ENCODE data around the gene ACSF3.

ACSF3 gene

DNA sequence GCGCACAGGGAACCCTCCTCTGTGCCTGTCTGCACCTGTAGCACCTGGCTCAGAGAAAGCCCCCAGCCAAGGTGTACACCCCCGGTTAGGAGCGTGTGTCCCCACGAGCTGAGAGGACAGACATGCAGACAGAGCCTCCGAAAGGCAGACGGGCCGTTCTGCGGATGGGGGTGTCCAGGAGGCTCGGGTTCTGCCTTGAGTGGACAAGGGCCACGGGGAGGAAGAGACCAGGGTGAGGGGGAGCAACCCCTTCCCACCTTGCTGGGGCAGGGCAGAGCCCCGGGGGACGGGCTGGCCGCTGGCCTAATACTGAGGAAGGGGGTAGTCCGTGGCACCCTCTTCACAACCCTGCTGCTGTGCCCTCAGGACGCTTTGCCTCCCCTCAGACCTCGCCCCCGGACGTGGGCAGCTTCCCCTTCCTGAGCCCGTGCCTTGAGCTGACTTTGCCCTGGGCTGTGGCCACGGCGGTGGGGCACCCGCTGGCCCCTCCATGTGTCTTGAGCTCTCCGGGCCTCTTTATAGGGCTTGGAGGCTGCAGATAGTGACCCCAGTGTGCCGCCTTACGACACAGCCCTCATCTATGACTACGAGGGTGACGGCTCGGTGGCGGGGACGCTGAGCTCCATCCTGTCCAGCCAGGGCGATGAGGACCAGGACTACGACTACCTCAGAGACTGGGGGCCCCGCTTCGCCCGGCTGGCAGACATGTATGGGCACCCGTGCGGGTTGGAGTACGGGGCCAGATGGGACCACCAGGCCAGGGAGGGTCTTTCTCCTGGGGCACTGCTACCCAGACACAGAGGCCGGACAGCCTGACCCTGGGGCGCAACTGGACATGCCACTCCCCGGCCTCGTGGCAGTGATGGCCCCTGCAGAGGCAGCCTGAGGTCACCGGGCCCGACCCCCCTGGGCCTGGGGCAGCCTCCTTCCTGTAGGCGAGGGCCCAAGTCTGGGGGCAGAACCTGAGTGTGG is 101.0 kb downstream of the ACSF3 start:
- DNase-seq = no peak

DNA sequence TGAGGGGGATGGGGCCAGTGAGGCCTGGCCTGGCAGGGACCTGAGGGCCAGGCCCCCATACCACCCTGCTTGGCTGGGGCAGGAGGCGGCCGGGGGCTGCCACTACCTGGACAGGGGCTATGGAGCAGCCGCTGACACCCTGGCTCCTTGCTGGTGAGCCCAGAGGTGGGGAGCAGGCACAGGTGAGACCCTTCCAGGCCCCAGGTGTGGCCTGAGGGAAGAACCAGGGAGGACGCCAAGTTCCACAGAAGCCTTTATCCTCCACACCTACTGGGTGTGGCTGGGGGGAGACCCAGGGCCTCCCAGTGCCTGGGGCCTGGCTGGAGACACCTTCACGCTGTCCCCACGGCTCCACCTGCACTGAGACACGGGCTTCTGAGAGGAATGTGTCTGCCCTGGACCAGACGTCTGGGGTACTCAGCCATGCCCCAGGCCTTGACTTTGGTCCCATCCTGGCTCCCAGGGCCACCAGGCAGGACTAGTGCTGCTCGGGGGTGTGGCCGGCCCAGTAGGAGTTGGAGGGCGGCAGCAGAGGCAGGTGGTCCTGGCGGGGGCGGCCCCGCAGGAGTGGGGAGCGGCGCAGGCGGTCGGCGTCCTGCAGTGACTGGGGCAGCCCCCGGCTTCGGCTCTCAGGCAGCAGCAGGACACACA is 102.0 kb downstream of the ACSF3 start:
- no peak for DNase-seq

DNA sequence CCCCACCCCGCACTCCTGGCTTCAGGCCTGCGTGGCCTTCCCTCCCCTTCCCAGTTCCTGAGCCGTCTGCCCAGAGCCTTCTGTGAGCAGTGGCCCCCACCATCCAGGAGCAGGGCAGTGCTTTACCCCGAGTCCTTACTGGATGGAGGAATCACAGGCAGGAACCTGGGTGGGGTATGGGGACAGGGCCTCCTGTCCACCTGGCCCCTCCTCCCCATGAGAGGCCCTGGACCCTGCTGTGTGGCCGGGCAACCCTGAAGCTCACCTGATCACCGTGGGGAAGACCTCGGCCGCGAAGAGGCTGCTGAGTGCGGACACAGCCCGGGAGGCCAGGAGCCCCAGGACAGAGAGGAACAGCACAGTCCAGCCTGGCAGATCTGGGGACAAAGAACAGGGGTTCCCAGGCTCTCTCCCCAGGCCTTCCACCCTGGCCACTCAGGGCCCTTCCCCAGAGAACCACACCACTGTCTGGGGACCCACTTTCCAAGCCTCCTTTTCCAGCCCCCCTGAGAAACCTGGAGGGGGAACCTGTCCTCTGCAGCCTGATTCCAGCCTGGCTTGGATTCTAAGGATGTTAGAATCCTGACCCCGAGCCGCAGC is 103.5 kb downstream of the ACSF3 start:
- DNase-seq = no peak

DNA sequence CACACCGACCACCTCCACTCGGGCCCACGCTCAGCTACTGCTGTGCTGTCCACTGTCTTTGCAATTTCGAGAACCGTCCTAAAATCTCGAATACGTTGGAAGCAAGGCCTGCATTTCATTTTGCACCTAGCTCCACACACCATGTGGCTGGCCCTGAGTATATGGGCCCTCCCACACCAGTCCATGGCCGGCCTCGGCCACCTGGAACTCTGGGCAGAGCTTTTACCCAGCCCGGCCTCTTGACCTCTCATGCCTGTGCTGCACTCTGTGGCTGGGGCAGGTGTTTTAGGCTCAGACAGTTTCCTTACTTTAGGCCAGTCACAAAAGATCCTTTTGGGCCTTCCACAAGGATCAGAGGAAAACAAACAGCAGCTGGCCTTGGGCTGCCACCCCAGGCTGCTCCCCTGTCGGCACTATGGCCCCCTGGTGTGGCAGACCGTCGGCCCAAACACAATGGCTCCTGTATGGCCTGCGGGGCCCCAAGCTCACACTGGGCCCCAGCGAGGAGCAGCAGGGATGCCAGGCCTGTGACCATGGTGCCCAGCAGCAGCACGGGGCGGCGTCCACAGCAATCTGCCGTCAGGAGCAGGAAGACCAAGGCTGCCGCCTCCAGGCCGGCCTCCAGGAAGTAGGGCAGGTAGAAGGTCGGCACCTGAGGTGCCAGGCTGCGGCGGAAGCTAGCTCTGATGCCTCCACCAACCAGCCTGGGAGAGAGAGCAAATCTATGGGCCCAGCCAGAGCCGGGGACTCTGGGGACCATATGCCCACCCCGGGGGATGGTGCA is 104.2 kb downstream of the ACSF3 start:
- no peak for DNase-seq

DNA sequence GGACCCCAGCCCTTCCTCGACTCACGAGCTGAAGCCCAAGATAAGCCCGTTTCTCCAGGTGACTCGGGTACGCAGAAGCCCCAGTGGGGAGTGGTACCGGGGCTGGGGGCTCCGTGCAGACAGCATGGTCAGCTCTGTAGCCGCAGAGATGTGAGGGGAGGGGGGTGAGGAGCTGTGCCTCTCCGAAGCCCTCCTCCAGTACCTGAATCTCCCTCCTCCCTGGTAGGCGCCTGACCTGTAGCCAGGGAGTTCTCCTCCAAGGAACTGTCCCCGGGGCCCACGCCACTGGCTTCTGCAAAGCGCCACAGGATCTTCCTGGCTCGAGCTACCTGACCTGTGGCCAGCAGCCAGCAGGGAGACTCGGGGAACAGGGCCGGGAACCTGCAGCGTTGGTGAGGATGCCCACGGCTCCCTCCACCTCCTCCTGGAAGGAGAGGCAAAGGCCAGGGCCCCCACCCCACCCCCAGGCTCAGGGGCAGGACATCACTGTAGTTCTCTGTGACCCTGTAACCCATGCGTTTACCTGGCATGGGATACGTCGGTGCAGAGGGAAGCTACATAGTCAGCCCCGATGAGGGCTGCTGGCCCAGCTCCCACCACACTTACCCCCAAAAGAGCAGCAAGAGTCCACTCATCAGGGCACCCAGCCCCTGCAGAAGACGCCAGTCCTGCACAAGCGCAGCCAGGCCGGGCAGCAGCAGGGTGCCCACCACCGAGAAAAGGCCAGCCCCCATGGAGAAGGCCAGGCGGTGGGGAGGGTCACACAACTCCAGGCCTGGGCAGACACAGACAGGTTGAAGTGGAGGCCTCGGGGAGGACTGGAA is 105.0 kb downstream of the ACSF3 start:
- DNase-seq = no peak

DNA sequence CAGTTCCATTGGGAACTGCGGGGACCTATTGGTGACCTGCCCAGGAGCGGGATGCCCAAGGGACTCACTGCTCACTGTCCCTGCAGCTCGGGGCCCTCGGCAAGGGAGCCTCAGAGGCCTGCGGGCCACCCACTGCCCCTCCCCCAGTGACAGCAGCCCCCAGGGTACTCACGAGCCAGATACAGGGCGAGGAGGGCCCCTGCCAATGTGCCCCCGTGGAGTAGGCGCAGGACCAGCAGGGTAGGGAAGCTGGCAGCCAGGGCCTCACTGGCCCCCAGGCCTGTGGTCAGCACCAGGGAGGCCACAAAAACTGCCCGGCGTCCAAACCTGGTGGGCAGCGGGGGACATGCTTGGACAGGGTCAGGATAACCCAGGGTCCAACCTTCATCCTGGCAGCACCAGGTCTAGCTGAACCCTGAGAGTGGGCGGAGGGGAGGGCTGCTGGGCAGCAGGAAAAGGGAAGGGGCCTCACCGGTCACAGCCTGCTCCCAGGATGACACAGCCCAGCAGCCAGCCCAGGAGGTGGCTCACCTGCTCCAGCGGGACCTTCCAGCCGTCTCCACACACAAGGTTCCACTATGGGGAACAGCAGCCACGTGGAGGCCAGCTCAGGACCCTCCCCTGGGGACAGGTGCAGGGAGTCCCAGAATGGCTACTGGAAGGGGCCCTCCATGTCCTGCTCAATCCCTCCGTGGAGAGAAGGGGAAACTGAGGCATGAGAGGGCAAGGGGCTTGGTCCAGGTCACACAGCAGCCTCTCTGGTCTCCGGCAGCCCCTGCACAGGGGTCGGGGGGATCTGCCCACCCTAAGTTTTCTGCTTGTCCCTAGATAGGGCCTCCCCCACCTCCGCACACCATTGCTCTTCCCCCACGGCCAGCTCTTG is 105.8 kb downstream of the ACSF3 start:
- no peak for DNase-seq

DNA sequence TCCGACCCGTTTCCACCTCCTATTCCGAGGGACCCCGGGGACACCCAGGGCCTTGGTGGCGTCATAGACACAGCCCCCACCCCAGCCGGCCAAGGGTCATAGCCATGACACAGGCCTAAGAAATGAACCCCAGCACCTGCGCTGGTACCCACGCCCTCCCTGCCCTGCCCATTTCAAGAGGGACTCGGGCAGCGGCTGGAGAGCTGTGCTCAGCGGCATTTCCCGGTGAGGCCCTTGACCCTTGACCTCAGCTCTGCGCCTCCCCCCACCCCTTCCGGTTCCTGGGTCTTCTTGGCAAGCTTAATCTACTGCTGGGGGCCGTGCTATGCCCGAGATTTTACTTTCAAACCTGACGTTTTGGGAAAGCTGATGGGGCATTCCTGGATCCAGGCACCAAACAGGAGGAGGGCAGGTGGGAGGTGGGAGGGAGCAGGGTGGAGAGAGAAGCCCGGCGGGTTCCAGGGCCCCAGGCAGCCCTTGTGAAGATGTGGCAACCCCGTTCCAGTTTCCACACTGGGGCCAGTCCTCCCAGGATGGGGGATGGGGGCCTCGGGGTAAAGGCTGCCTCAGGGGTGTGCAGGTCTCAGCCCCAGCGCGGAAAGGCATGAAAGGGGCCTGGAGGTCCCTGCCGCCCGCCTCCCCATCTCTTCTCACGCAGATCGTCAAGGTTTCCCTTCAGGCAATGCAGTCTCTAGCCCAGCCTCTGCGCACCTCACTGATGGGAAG is 106.6 kb downstream of the ACSF3 start, which contains the start of gene SLC22A31:
SLC22A31 (minus strand) TSS at position 414 of the 726 bp plus-strand sequence; CDS start at position 378, 36 bp downstream.
- DNase-seq = no peak

DNA sequence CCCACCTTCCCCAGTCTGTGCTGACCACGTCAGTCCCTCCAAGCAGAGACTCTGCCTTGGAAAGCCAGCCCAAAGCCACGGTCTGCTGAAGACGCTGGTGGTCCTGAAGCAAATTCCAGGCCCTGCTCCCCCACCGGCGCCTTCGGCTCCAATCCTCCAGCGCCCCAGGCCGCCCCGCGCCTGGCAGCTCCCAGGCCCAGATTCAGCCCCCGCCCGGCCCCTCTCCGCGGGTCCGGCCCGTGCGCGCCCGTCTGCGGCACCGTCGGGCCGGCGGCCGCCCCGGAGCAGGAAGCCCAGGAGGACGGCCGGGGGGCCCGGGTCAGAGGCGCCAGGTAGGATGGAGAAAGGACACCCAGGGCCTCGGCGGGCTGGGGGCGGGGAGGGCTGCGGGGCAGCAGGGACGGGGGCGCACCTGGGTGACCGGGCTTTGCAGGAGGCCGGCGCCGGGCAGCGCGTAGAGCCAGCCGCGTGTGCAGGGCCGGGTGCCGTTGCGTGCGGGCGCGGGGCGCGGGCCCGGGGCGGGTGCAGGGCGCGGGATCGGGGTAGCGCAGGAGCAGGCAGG is 107.3 kb downstream of the ACSF3 start:
- DNase-seq = no peak

DNA sequence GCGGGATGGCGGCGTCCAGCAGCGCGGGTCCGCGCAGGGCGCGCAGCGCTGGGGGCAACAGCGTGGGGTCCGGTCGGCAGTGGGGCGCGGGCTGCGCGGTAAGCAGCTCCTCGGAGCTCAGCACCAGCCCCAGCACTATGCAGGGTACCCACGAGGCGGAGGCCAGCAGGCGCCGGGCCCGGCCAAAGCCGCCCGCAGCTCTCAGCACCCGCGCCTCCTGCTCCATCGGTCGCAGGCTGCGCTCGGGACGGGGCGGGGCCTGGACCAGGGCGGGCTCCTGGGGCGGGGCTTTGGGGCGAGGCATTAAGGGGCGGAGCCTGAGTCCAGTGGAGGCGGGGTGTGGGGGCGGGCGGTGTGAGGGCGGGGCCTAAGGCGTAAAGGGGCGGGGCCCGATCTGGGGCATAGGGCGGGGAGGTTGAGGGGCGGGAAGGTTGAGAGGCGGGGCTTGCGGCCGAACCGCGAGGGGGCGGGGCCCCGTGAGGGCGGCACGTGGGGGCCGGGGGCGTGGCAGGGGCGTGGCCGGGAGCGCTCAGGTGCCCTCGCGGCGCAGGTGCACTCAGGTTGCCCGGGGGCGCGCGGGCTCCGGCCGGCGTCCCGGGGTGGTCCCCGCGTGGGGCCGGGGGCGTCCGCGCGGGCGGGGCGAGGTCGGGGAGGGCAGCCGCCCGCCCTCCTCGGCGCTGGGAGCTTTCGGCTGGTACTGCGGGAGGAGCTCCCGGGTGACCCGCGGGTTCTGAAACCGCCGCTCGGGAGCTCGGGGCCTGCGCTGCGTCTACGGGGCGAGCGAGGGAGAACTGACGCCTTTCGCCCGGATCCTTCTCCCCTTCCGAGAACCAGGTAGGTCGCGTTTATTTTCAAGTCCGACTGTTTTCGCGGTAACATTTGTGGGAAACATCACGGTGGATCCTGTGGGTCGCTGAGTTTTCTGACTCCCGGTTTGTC is 108.1 kb downstream of the ACSF3 start:
- peak; percentile 38 to 81 for DNase-seq

DNA sequence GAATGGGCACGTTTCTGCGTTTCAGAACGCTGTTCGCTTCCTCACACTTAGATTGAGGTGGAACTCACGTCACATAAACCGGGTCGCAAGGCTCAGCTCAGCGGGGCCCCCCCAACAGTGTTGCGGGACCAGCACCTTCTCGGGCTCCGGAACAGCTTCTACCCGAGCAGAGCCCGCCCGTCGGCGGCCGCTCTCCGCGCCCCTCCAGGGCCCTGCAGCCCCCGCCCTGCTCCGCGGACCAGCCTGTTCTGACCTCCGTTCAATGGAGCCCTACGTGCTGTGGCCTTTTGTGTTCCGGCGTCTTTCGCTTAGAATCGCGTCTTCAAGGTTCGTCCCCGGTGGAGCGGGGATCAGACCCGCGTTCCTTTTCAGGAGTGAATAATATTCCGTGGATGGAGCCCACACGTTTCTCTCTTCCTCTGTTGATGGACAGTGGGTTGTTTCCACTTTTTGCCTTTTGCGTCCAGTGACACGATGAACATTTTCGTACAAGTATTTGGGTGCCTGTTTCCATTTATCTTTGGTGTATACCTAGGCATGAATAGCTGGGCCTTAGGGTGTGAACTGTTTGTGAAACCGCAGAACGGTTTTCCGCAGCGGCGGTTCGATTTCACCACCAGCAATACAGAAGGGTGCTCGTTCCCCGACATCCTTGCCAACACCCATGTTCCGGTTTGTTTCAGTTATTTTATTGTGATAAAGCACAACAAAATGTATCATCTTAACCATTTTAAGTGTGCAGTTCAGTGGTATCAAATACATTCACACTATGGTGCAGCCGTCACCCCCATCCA is 109.0 kb downstream of the ACSF3 start:
- DNase-seq = no peak

Data from inflammatory macrophage treated with lipopolysaccharide for 1 hour (primary cell).